SIG-M5 treated with dmso at 0.1 percent for 504 hours (cell line): ENCODE results near the gene RING1.

Experiments
- DNase-seq: peaks from one replicate; lab custom pipeline; 2025; ENCODE audit not compliant: unreplicated experiment; lab: John Stamatoyannopoulos, UW

RING1 gene

GRCh38 chr6:33192105-33192646 is 16.1 kb upstream of the RING1 start, which contains the start of gene COL11A2:
Gene COL11A2 (minus strand): TSS chr6:33192467. CDS start chr6:33192240, 227 bp downstream.
- no peak for DNase-seq

- no peak for DNase-seq
These were observed 15.4 kb upstream of the RING1 start for GRCh38 chr6:33192671-33193602.

GRCh38 chr6:33193619-33194018 is 14.7 kb upstream of the RING1 start:
- no peak for DNase-seq

GRCh38 chr6:33194431-33194979 is 13.8 kb upstream of the RING1 start:
- no peak for DNase-seq

GRCh38 chr6:33195304-33196165 is 12.8 kb upstream of the RING1 start:
- no peak for DNase-seq

GRCh38 chr6:33197431-33198048 is 10.8 kb upstream of the RING1 start:
- peak; percentile 69 for DNase-seq

- DNase-seq: no peak
These were observed 10.0 kb upstream of the RING1 start for GRCh38 chr6:33198159-33198852.

- no peak for DNase-seq
These were observed 9.4 kb upstream of the RING1 start for GRCh38 chr6:33198853-33199436.

GRCh38 chr6:33199687-33200218 is 8.5 kb upstream of the RING1 start:
- peak; percentile 63 for DNase-seq

GRCh38 chr6:33200219-33201146 is 7.8 kb upstream of the RING1 start, which contains the start of the genes RXRB and SLC39A7:
Gene RXRB (minus strand): TSS chr6:33200665. CDS start chr6:33200476, 189 bp downstream.
Gene SLC39A7 (plus strand): TSS chr6:33200867. CDS start chr6:33201246, 379 bp downstream.
- peak; percentile 95 for DNase-seq

GRCh38 chr6:33201147-33201545 is 7.2 kb upstream of the RING1 start:
- DNase-seq: no peak

GRCh38 chr6:33201935-33202334 is 6.4 kb upstream of the RING1 start:
- no peak for DNase-seq

GRCh38 chr6:33202799-33203198 is 5.5 kb upstream of the RING1 start:
- DNase-seq: no peak

GRCh38 chr6:33203443-33204164 is 4.7 kb upstream of the RING1 start:
- no peak for DNase-seq

- no peak for DNase-seq
These were observed 4.2 kb upstream of the RING1 start for GRCh38 chr6:33204165-33204414.

GRCh38 chr6:33204415-33205190 is 3.7 kb upstream of the RING1 start, which contains the start of gene HSD17B8:
Gene HSD17B8 (plus strand): TSS chr6:33204655. CDS start chr6:33204669, 14 bp downstream.
- peak; percentile 85 for DNase-seq
